Ovary (tissue), 9 donors: ENCODE data around the gene NFATC3. TPM values are rescaled to one million over a fixed set of nuclear protein-coding genes. Genes with fewer than 3 reads are reported as not detected.
A peak's percentile ranks its signal among the peaks of the same experiment; 100 is the strongest.

Source experiments
- DNase-seq, 5 donors: peaks; one replicate each; pipeline ENCODE4 v3.0.0-alpha.2; 2019 to 2020
- H3K27ac ChIP-seq, 2 donors: fragments of 200-600 bp; one replicate each; pipeline versions ENCODE4 v1.5.1 to v1.8.0; 2019 to 2022
- H3K27me3 ChIP-seq: fragments of 200-600 bp; one replicate; pipeline ENCODE4 v1.8.0; 2022
- H3K36me3 ChIP-seq: fragments of 200-600 bp; sonication (generic); one replicate; pipeline ENCODE4 v1.5.1; 2019
- H3K4me1 ChIP-seq: one replicate; pipeline ENCODE4 v1.8.1; 2013; ENCODE audit warnings: mild to moderate bottlenecking, moderate library complexity; ENCODE audit not compliant: insufficient read depth
- H3K4me3 ChIP-seq: fragments of 200-600 bp; sonication (generic); one replicate; pipeline ENCODE4 v1.5.1; 2017
- H3K9me3 ChIP-seq, 2 donors: fragments of 200-600 bp in 1 of 2; sonication (generic) in 1 of 2; one replicate each; pipeline versions ENCODE4 v1.5.1 to v1.8.1; 2013 to 2019; ENCODE audit warnings: mild to moderate bottlenecking in 1 of 2, moderate library complexity in 1 of 2
- EP300 ChIP-seq: sonication (generic); formaldehyde crosslinking; IDR thresholded peaks from one replicate; pipeline ENCODE4 v1.6.1; 2017; ENCODE audit warnings: antibody characterized with exemption
- POLR2A ChIP-seq: fragments of 450-650 bp; IDR thresholded peaks from one replicate; pipeline ENCODE4 v1.6.1; 2017; ENCODE audit warnings: antibody characterized with exemption, mild to moderate bottlenecking, moderate library complexity
- WGBS, 3 donors: extraction: QIAGEN DNeasy Blood & Tissue Kit in 1 of 3; methylation state at CpG; one replicate each; pipeline versions ENCODE4 v1.1.5 to v1.1.7; 2013 to 2017; 5-methylcytosine and 5-hydroxymethylcytosine counted together
- intact Hi-C, 4 donors: fragments of 100-400 bp; cut with DNase I; formaldehyde crosslinking; loops; one replicate each; pipeline versions ENCODE4 v1.11.0 to v1.15.1; 2022 to 2023
- polyA plus RNA-seq, 2 donors: library from polyadenylated mRNA; stranded (reverse); fragments of 200-250 nt in 1 of 2; fragments of 350-450 nt in 1 of 2; fragmentation: Illumina TruSeq in 1 of 2; extraction: RNeasy Lipid Tissue Mini Kit (QIAGEN cat#74804) in 1 of 2; gene quantifications; one replicate each; pipeline ENCODE4 v1.2.3, GENCODE V29; 2013 to 2014
- total RNA-seq, 7 donors: library from RNA; depleted of rRNA in 2 of 7; stranded (reverse); fragments of >200 nt in 2 of 7; fragmentation: NEBNext Ultra II Directional in 3 of 7; extraction: Animal tissue kit (Norgen Biotek cat#: 25700) in 3 of 7; gene quantifications; one replicate each; pipeline versions ENCODE4 v1.1.0 to v1.2.4, GENCODE V29; 2016 to 2023
- TF ChIP-seq, protein P1 (sequence below), 3 donors: fragments of 450-650 bp in 2 of 3; fragments of 200-600 bp in 1 of 3; IDR thresholded peaks; one replicate each; pipeline versions ENCODE4 v1.5.1 to v1.8.0; 2016 to 2022; ENCODE audit warnings: antibody characterized with exemption in 3 of 3, mild to moderate bottlenecking in 1 of 3
- donor health status: DM: no; HTN: no; CAD: no; lungs with moderate emphysema.
- donor health status: DM: no; HTN: no; CAD: no.
- donor health status: Bipolar disorder and iron deficiency.
- donor health status: DM: yes; HTN: yes; CAD: no.
- donor health status: DM: no; HTN: no; CAD: no.
- donor health status: DM: yes; HTN: yes; CAD: no.

NFATC3 gene
- total and polyA plus RNA-seq, 9 donors: 12.5 to 77.1 (median 43.6) TPM

DNA sequence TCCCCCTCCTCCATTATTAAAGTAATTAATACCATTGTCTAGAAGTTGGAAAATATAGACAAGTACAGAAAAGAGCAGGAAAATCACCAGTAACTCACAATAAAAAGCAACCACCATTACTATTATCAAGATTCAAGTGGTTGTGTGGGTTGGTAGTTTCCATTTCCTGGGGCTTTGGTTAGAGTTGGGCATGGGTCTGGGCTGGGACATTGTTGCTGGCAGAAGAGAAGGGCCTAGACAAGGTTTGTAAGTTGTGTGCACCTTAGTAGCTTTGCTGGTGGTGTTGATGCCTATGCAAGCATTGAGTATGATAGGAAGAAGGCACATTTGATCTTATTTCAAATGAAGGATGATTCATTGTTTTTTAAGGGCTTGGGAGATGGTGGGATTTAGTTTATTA lies 25.4 kb upstream of the NFATC3 start:
- H3K27ac ChIP-seq: no peak overlapping the region
- intact Hi-C loops: loop anchor here in 1 of 4 donors (10.0 kb wide), 1 partner anchor 65 kb away; the partner anchor contains the start of gene DPEP2
- no peaks in the 10 kb centered on the region for H3K36me3 ChIP-seq
- no peaks in the 10 kb centered on the region for H3K27me3 ChIP-seq
- TF ChIP-seq EP300 (no peak), POLR2A (no peak)
- TF ChIP-seq, protein P1, sequence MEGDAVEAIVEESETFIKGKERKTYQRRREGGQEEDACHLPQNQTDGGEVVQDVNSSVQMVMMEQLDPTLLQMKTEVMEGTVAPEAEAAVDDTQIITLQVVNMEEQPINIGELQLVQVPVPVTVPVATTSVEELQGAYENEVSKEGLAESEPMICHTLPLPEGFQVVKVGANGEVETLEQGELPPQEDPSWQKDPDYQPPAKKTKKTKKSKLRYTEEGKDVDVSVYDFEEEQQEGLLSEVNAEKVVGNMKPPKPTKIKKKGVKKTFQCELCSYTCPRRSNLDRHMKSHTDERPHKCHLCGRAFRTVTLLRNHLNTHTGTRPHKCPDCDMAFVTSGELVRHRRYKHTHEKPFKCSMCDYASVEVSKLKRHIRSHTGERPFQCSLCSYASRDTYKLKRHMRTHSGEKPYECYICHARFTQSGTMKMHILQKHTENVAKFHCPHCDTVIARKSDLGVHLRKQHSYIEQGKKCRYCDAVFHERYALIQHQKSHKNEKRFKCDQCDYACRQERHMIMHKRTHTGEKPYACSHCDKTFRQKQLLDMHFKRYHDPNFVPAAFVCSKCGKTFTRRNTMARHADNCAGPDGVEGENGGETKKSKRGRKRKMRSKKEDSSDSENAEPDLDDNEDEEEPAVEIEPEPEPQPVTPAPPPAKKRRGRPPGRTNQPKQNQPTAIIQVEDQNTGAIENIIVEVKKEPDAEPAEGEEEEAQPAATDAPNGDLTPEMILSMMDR (IDR thresholded peaks at IDR 0.05): no peak
- H3K4me3 ChIP-seq: no peak overlapping the region
- H3K9me3 ChIP-seq: no peaks in the 10 kb centered on the region
- no peak for DNase-seq
- no peaks in the 10 kb centered on the region for H3K4me1 ChIP-seq

DNA sequence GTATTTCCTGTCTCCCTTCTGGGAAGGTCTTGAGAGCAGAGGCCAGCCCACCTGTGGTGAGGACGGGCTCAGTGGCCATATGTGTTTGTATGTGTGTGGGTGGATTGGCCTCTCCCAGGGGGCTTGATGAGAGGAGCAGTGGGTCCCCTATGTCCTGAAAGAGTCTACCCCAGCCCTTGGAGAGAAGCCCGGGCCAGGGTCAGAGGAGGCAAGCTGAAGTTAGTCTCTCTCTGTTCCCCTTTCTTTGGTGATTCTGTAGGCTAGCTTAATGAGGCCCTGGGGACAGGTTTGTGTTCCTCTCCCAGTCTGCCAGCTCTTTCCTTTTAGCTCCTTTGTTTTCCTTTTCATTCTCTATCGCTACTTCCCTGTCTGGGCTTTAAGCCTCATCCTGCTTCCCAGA lies 23.8 kb upstream of the NFATC3 start:
- no peak overlapping the region for H3K27ac ChIP-seq
- H3K4me3 ChIP-seq: no peak overlapping the region
- no peaks in the 10 kb centered on the region for H3K36me3 ChIP-seq
- DNase-seq: peak in 1 of 5 donors; percentile 25
- no peaks in the 10 kb centered on the region for H3K9me3 ChIP-seq
- peaks cover 2% of the 10 kb centered on the region for H3K4me1 ChIP-seq
- no peaks in the 10 kb centered on the region for H3K27me3 ChIP-seq
- 78 to 86% (median 84%) methylated on average over 3 of the region's 3 CpGs for WGBS, 3 donors
- no peak for TF ChIP-seq EP300
- TF ChIP-seq, protein P1 (IDR thresholded peaks at IDR 0.05): no peak
- TF ChIP-seq POLR2A: no peak
- intact Hi-C loops: loop anchor here in 1 of 4 donors (10.0 kb wide), 1 partner anchor 67 kb away; the partner anchor contains the start of gene DPEP2

DNA sequence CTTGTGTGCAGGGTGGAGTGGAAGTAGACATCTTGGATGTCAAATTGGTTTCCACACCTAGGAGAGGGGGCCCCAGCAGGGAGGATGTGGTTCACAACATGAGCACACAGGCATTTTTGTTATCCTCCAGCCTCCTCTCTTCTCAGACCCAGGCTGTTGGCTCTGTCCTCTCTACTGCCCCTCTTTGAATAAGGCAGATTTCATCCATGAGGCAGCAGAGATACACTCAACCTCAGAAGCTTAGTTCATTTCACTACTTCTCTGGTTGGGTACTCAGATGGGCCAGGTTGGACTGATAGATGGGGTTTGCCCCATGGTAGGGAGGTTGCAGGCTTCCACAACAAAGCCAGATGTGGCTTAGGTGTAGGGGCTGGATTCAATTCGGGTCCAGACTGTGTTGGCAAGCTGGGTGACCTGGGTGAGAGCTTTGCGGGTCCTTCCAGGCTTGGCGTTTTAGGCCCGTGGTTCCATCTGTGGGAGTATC lies 22.2 kb upstream of the NFATC3 start:
- no peak overlapping the region for H3K4me3 ChIP-seq
- peaks cover 2% of the 10 kb centered on the region for H3K4me1 ChIP-seq
- intact Hi-C loops: loop anchor here in 1 of 4 donors (10.0 kb wide), 1 partner anchor 68 kb away; the partner anchor contains the start of gene DPEP2
- peak in 1 of 5 donors; percentile 19 for DNase-seq
- H3K9me3 ChIP-seq: no peaks in the 10 kb centered on the region
- no peak overlapping the region for H3K27ac ChIP-seq
- TF ChIP-seq, protein P1 (IDR thresholded peaks at IDR 0.05): no peak
- TF ChIP-seq EP300 (no peak), POLR2A (no peak)
- 87 to 92% (median 88%) methylated on average over 4 of the region's 4 CpGs for WGBS, 3 donors
- H3K36me3 ChIP-seq: no peaks in the 10 kb centered on the region
- no peaks in the 10 kb centered on the region for H3K27me3 ChIP-seq

DNA sequence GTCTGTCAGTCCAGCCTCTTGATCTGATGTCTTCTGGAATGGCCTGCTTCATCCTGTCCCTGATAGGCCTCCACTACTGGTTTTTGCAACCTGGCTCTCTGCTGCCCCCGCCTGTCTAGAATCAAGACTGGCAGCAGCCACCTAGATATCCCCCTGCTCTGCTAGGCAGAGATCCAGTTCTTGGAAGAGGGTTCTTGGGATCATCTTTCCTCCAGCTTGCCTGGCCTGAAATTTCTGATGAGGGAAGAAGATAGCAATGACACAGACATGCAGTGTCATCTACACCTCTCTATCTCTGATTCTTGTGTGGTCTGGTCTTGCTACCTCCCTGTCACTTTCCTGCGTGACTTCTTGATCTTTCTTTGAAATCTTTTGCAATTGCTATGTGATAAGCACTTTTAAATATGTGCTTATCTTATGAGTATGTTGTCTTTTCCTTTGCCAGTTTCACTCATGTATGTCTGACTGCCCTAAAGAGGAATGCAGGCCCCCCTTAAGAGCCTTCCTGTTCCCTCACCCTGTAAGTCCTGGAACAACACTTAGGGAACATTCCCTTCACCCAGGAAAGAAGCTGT lies 20.3 kb upstream of the NFATC3 start:
- WGBS, 3 donors: 32 to 47% (median 38%) methylated on average over 2 of the region's 2 CpGs
- Histone ChIP-seq H3K9me3 (no peaks in the 10 kb centered on the region), H3K27me3 (no peaks in the 10 kb centered on the region), H3K27ac (no peak overlapping the region), H3K36me3 (no peaks in the 10 kb centered on the region), H3K4me3 (no peak overlapping the region), H3K4me1 (peaks cover 5% of the 10 kb centered on the region)
- DNase-seq: peak; percentile 61 to 74 (median 62)
- TF ChIP-seq, protein P1 (IDR thresholded peaks at IDR 0.05): peak in 2 of 3 donors; percentile 29 to 52
- TF ChIP-seq POLR2A (no peak), EP300 (no peak)
- intact Hi-C loops: loop anchor here in 1 of 4 donors (10.0 kb wide), 1 partner anchor 70 kb away; the partner anchor contains the start of gene DPEP2
